HepG2 (cell line): ENCODE results near the gene AMER1. TPM values are rescaled to one million over a fixed set of nuclear protein-coding genes. Genes with fewer than 3 reads are reported as not detected.
A peak's percentile ranks its signal among the peaks of the same experiment; 100 is the strongest.

Experiments
- BORCS8-MEF2B ChIP-seq: sonication (generic); formaldehyde crosslinking; IDR thresholded peaks from 2 replicates; pipeline ENCODE4 v1.8.0; 2022; ENCODE audit warnings: mild to moderate bottlenecking, missing genetic modification reagents
- BRCA1 ChIP-seq: sonication (generic); formaldehyde crosslinking; IDR thresholded peaks from 2 replicates; pipeline ENCODE4 v1.4.0; 2020; ENCODE audit warnings: missing genetic modification reagents
- HCFC1 ChIP-seq: fragments of 150-350 bp; IDR thresholded peaks from 2 replicates; pipeline ENCODE4 v1.6.1; 2014; ENCODE audit warnings: low read depth, low read length
- HNRNPK ChIP-seq: fragments of 200-400 bp; formaldehyde crosslinking; IDR thresholded peaks from 2 replicates; pipeline ENCODE4 v1.6.1; 2018; ENCODE audit warnings: low read length, low read depth, moderate library complexity, mild to moderate bottlenecking; ENCODE audit not compliant: poor library complexity, severe bottlenecking
- IRF1 ChIP-seq: sonication (generic); formaldehyde crosslinking; IDR thresholded peaks from 2 replicates; pipeline ENCODE4 v1.4.0; 2020; ENCODE audit warnings: low read depth, mild to moderate bottlenecking, missing genetic modification reagents
- KDM1A ChIP-seq: IDR thresholded peaks from 2 replicates; pipeline ENCODE4 v1.6.1; 2016; ENCODE audit warnings: missing compliant biosample characterization
- KDM2A ChIP-seq: sonication (generic); formaldehyde crosslinking; IDR thresholded peaks from 2 replicates; pipeline ENCODE4 v1.4.0; 2020; ENCODE audit warnings: low read depth, missing genetic modification reagents, borderline replicate concordance
- KLF11 ChIP-seq: IDR thresholded peaks from 2 replicates; pipeline ENCODE4 v1.6.1; 2016; ENCODE audit warnings: missing compliant biosample characterization
- KMT2B ChIP-seq: IDR thresholded peaks from 2 replicates; pipeline ENCODE4 v1.6.1; 2016; ENCODE audit warnings: missing genetic modification reagents, missing compliant biosample characterization
- MED8 ChIP-seq: sonication (generic); formaldehyde crosslinking; IDR thresholded peaks from 2 replicates; pipeline ENCODE4 v1.8.1; 2023; ENCODE audit warnings: mild to moderate bottlenecking, missing genetic modification reagents; ENCODE audit not compliant: insufficient replicate concordance
- ZBTB2 ChIP-seq: sonication (generic); formaldehyde crosslinking; IDR thresholded peaks from 2 replicates; pipeline ENCODE4 v1.8.0; 2022; ENCODE audit warnings: low read depth, missing genetic modification reagents
- ZBTB34 ChIP-seq: sonication (generic); formaldehyde crosslinking; IDR thresholded peaks from 2 replicates; pipeline ENCODE4 v1.8.0; 2022; ENCODE audit warnings: mild to moderate bottlenecking, missing genetic modification reagents
- ZFP82 ChIP-seq: sonication (generic); formaldehyde crosslinking; IDR thresholded peaks from 2 replicates; pipeline ENCODE4 v1.5.1; 2020; ENCODE audit warnings: mild to moderate bottlenecking, missing genetic modification reagents, borderline replicate concordance
- ZFY ChIP-seq: sonication (generic); formaldehyde crosslinking; IDR thresholded peaks from 2 replicates; pipeline ENCODE4 v1.4.0; 2020; ENCODE audit warnings: missing genetic modification reagents
- ZNF317 ChIP-seq: sonication (generic); formaldehyde crosslinking; IDR thresholded peaks from 2 replicates; pipeline ENCODE4 v1.5.0; 2020; ENCODE audit warnings: mild to moderate bottlenecking, missing genetic modification reagents
- ZNF574 ChIP-seq: sonication (generic); formaldehyde crosslinking; IDR thresholded peaks from 2 replicates; pipeline ENCODE4 v1.4.0; 2020; ENCODE audit warnings: missing genetic modification reagents
- ZNF687 ChIP-seq: sonication (generic); formaldehyde crosslinking; IDR thresholded peaks from 2 replicates; pipeline ENCODE4 v1.5.1; 2020; ENCODE audit warnings: mild to moderate bottlenecking, missing genetic modification reagents, moderate library complexity
- ZNF839 ChIP-seq: sonication (generic); formaldehyde crosslinking; IDR thresholded peaks from 2 replicates; pipeline ENCODE4 v1.4.0; 2020; ENCODE audit warnings: missing genetic modification reagents, mild to moderate bottlenecking, borderline replicate concordance
- polyA plus RNA-seq, 8 experiments: library from polyadenylated mRNA; depleted of rRNA in 3 of 8; stranded (reverse) in 7 of 8; unstranded in 1 of 8; fragments of >200 nt; fragmentation: Illumina TruSeq in 4 of 8; extraction: Trizol in 4 of 8; gene quantifications; 2 replicates each; pipeline versions ENCODE4 v1.2.1 to v1.2.3, GENCODE V29; 2011 to 2016; ENCODE audit warnings: low read depth in 4 of 8, missing spikeins in 1 of 8, mixed read lengths in 1 of 8; ENCODE audit not compliant: insufficient read depth in 1 of 8
- total RNA-seq, 5 experiments: library from RNA; depleted of rRNA; stranded (reverse); fragments of >200 nt; fragmentation: Illumina TruSeq; extraction: Trizol; gene quantifications; 2 replicates each; pipeline ENCODE4 v1.2.3, GENCODE V29; 2016; ENCODE audit warnings: low read depth in 1 of 5

The AMER1 gene
- total and polyA plus RNA-seq, 2 of the 13 experiments (the other 11 are each of a cell fraction or from before 2014, with no cell fraction given): 2.8 to 10.8 TPM

GRCh38 chrX:64205735-64206501 lies 410 bp upstream of the AMER1 start (continued):
- no peak for TF ChIP-seq ZBTB34 (CRISPR knock-in tag)
- TF ChIP-seq ZNF687: peak; percentile 78
- peak; percentile 85 for TF ChIP-seq ZFY
- TF ChIP-seq KDM1A (CRISPR knock-in tag): no peak
- TF ChIP-seq IRF1: 0 out of 2 replicates have a peak, but pooled peaks have one; percentile 41
- no peak for TF ChIP-seq BRCA1 (CRISPR knock-in tag)
- peak; percentile 98 for TF ChIP-seq ZNF574
- TF ChIP-seq KMT2B: 0 out of 2 replicates have a peak, but pooled peaks have one; percentile 3
- no peak for TF ChIP-seq HCFC1
- peak; percentile 24; the same call in 1 of the 2 replicates for TF ChIP-seq BORCS8-MEF2B (CRISPR knock-in tag)
- 0 out of 2 replicates have a peak, but pooled peaks have one; percentile 41 for TF ChIP-seq ZBTB2 (CRISPR knock-in tag)
- TF ChIP-seq ZNF839 (CRISPR knock-in tag): no peak
- TF ChIP-seq HNRNPK: no peak
- no peak for TF ChIP-seq ZFP82 (CRISPR knock-in tag)
- TF ChIP-seq KDM2A (CRISPR knock-in tag): peak; percentile 25; the same call in 1 of the 2 replicates
- TF ChIP-seq KLF11 (CRISPR knock-in tag): no peak
- peak; percentile 34 for TF ChIP-seq MED8 (CRISPR knock-in tag)
- TF ChIP-seq ZNF317: no peak
